Heart left ventricle (tissue), 13 donors: ENCODE data around the gene IL19.

ENCODE experiments used
- CTCF ChIP-seq, 12 donors: fragments of 200-600 bp; sonication (generic) in 4 of 12; IDR thresholded peaks; one replicate each; pipeline versions ENCODE4 v1.5.0 to v1.8.0; 2018 to 2022; ENCODE audit warnings: antibody characterized with exemption in 12 of 12, mild to moderate bottlenecking in 5 of 12
- POLR2A ChIP-seq, 2 donors: fragments of 450-650 bp; IDR thresholded peaks; one replicate each; pipeline ENCODE4 v1.6.1; 2017; ENCODE audit warnings: antibody characterized with exemption in 2 of 2, mild to moderate bottlenecking in 2 of 2, moderate library complexity in 2 of 2
- donor health status: ischemic (EF 13 %, LVEDD 7.1; RV severe dilation, severe dysfunction).
- donor health status: DM: no; HTN: yes; CAD: no.
- donor health status: DM: no; HTN: no; CAD: no.
- donor health status: ischemic (EF 25% LVEDD 6.9; RV normal size, moderate dysfunction).
- donor health status: ischemic (EF 25% LVEDD 5.7; RV mildly dilated, moderate dysfunction).
- donor health status: ischemic (EF 35%, LVEDD 5.7; RV mildly dilated, moderate dysfunction).
- donor health status: nonischemic (EF 11% LVEDD 7.7; RV severe dilation, severe dysfunction).
- donor health status: DM: yes; HTN: yes; CAD: no.
- donor health status: PGD.
- donor health status: ischemic (EF 29% LVEDD 5.4; RV normal size, mild dysfunction).
- donor health status: nonischemic (EF 23%, LVEDD 6.1; RV moderate dilation, normal function).

GRCh38 chr1:206799311-206799710 is 28.7 kb downstream of the IL19 start:
- TF ChIP-seq CTCF (IDR thresholded peaks at IDR 0.05) (no peak), POLR2A (IDR thresholded peaks at IDR 0.05) (no peak)
